Activated T-cell treated with anti-CD3 and anti-CD28 coated beads, Interleukin-2, amount 50 U/mL, for 1 hour (primary cell): Measurements from ENCODE around the gene HMBS.
"Not testable (repeated sequence)": the region's sequence is repeated elsewhere in the genome, so short reads cannot be mapped to it uniquely, and the experiment has no call there.

ENCODE experiments used
- DNase-seq: peaks from one replicate; pipeline ENCODE4 v3.0.0-alpha.2; 2020

HMBS gene

GRCh38 chr11:119121811-119122124, 37.1 kb downstream of the HMBS start:
- DNase-seq, result no peak

GRCh38 chr11:119125821-119126220, 41.1 kb downstream of the HMBS start:
- no peak for DNase-seq

- DNase-seq, result no peak
These were observed 42.1 kb downstream of the HMBS start for GRCh38 chr11:119126675-119127268.

GRCh38 chr11:119130662-119131061, 46.0 kb downstream of the HMBS start:
- DNase-seq, result no peak

GRCh38 chr11:119134389-119134978, 49.8 kb downstream of the HMBS start:
- DNase-seq, result no peak

GRCh38 chr11:119139276-119139675, 54.6 kb downstream of the HMBS start:
- DNase-seq, result not testable (repeated sequence)
